SU-DHL-6 (cell line): ENCODE measurements around the gene TMEM131.

Experiments
- EZH2phosphoT487 ChIP-seq: fragments of 200-600 bp; sonication (generic), shearing (Covaris generic); conservative IDR thresholded peaks from 2 replicates; pipeline ENCODE4 v1.6.1; 2018; ENCODE audit warnings: mild to moderate bottlenecking, antibody characterized with exemption, low read length, moderate library complexity, mixed read lengths
- TF ChIP-seq, protein P1 (sequence below): fragments of 200-600 bp; sonication (generic); IDR thresholded peaks from one replicate; pipeline ENCODE4 v1.5.1; 2017; ENCODE audit warnings: antibody characterized with exemption, mild to moderate bottlenecking, low read length, moderate library complexity; ENCODE audit not compliant: insufficient read depth, poor library complexity, severe bottlenecking

DNA sequence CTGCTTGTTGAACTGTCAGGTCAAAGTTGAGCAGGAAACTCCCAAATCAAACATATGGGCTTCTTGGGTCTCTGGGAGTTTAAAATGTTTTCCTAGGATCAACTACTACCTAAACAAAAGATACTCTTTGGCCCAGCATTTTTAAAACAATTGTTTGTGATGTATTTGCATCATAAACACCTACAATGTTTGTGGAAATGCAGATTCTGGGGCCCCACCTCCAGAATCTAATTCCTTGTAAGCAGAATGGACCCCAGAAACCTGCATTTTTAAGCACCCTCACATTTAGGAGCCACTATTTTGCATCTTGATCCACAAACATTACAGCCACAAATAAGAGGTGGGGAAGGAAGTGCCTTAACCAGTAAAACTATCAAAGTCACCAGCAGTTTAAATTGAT, 104.1 kb downstream of the TMEM131 start:
- no peak for TF ChIP-seq EZH2phosphoT487
- TF ChIP-seq, protein P1, sequence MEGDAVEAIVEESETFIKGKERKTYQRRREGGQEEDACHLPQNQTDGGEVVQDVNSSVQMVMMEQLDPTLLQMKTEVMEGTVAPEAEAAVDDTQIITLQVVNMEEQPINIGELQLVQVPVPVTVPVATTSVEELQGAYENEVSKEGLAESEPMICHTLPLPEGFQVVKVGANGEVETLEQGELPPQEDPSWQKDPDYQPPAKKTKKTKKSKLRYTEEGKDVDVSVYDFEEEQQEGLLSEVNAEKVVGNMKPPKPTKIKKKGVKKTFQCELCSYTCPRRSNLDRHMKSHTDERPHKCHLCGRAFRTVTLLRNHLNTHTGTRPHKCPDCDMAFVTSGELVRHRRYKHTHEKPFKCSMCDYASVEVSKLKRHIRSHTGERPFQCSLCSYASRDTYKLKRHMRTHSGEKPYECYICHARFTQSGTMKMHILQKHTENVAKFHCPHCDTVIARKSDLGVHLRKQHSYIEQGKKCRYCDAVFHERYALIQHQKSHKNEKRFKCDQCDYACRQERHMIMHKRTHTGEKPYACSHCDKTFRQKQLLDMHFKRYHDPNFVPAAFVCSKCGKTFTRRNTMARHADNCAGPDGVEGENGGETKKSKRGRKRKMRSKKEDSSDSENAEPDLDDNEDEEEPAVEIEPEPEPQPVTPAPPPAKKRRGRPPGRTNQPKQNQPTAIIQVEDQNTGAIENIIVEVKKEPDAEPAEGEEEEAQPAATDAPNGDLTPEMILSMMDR: no peak
